Osteoblast (primary cell): ENCODE results near the gene SNX18. TPM values are rescaled to one million over a fixed set of nuclear protein-coding genes. Genes with fewer than 3 reads are reported as not detected.

Source experiments
- DNase-seq: peaks from one replicate; pipeline ENCODE4 v3.0.0; 2011; ENCODE audit warnings: low spot score, mixed read lengths; ENCODE audit not compliant: insufficient read length; ENCODE audit errors: missing footprints
- H2AFZ ChIP-seq: 2 replicates; pipeline ENCODE4 v1.6.0; 2011; ENCODE audit warnings: mild to moderate bottlenecking, low read length
- H3K27ac ChIP-seq: 2 replicates; pipeline ENCODE4 v1.5.1; 2011; ENCODE audit warnings: mild to moderate bottlenecking, low read depth, low read length, moderate library complexity
- H3K27me3 ChIP-seq: 2 replicates; pipeline ENCODE4 v1.6.0; 2012; ENCODE audit warnings: mild to moderate bottlenecking, control low read depth, inconsistent platforms, low read length, moderate library complexity; ENCODE audit not compliant: insufficient read depth
- H3K36me3 ChIP-seq: 2 replicates; pipeline ENCODE4 v1.5.1; 2011; ENCODE audit warnings: mild to moderate bottlenecking, low read length, control low read depth, moderate library complexity; ENCODE audit not compliant: insufficient read depth
- H3K4me1 ChIP-seq: 2 replicates; pipeline ENCODE4 v1.5.1; 2011; ENCODE audit warnings: mild to moderate bottlenecking, low read length, control low read depth, moderate library complexity; ENCODE audit not compliant: insufficient read depth
- H3K4me2 ChIP-seq: 2 replicates; pipeline ENCODE4 v1.6.0; 2011; ENCODE audit warnings: mild to moderate bottlenecking, low read length; ENCODE audit not compliant: insufficient read depth
- H3K4me3 ChIP-seq: fragments of 200-600 bp; sonication (generic); 3 replicates; pipeline ENCODE4 v1.5.1; 2012; ENCODE audit warnings: mild to moderate bottlenecking, low read length, inconsistent platforms; ENCODE audit not compliant: insufficient read depth
- H3K79me2 ChIP-seq: 2 replicates; pipeline ENCODE4 v1.6.0; 2012; ENCODE audit warnings: mild to moderate bottlenecking, low read length, control low read depth, inconsistent platforms; ENCODE audit not compliant: insufficient read depth
- H3K9me3 ChIP-seq: 2 replicates; pipeline ENCODE4 v1.5.1; 2011; ENCODE audit warnings: low read depth, low read length, control low read depth
- H4K20me1 ChIP-seq: 2 replicates; pipeline ENCODE4 v1.6.0; 2012; ENCODE audit warnings: mild to moderate bottlenecking, low read length, control low read depth; ENCODE audit not compliant: insufficient read depth
- CTCF ChIP-seq: IDR thresholded peaks from 2 replicates; pipeline ENCODE4 v1.5.1; 2011; ENCODE audit warnings: mild to moderate bottlenecking, low read depth, low read length, moderate library complexity; ENCODE audit errors: extremely low read depth
- total RNA-seq: library from RNA; depleted of rRNA; stranded (reverse); fragments of >200 nt; gene quantifications from 2 replicates; pipeline ENCODE4 v1.2.3, GENCODE V29; 2012

Gene SNX18
- total RNA-seq, 1 donor, result 86.5 TPM

GRCh38 chr5:54470677-54471076, 46.9 kb upstream of the SNX18 start:
- Histone ChIP-seq H3K36me3 (no peaks in the 10 kb centered on the region), H3K4me2 (peak overlapping the region; percentile 77), H3K27ac (peak overlapping the region; percentile 55), H3K4me1 (peaks cover 19% of the 10 kb centered on the region), H3K9me3 (no peaks in the 10 kb centered on the region), H3K27me3 (peaks cover 2% of the 10 kb centered on the region), H3K4me3 (peak overlapping the region; percentile 61), H3K79me2 (no peaks in the 10 kb centered on the region), H4K20me1 (no peaks in the 10 kb centered on the region), H2AFZ (no peak overlapping the region)
- peak; percentile 82 for DNase-seq
- no peak for TF ChIP-seq CTCF

GRCh38 chr5:54471398-54471797, 46.2 kb upstream of the SNX18 start:
- Histone ChIP-seq H3K27me3 (peaks cover 2% of the 10 kb centered on the region), H4K20me1 (no peaks in the 10 kb centered on the region), H3K27ac (no peak overlapping the region), H3K9me3 (no peaks in the 10 kb centered on the region), H3K4me2 (no peak overlapping the region), H2AFZ (no peak overlapping the region), H3K79me2 (no peaks in the 10 kb centered on the region), H3K36me3 (no peaks in the 10 kb centered on the region), H3K4me3 (no peak overlapping the region), H3K4me1 (peaks cover 19% of the 10 kb centered on the region)
- no peak for DNase-seq
- no peak for TF ChIP-seq CTCF

GRCh38 chr5:54476682-54477081, 40.9 kb upstream of the SNX18 start:
- Histone ChIP-seq H4K20me1 (no peaks in the 10 kb centered on the region), H3K79me2 (no peaks in the 10 kb centered on the region), H3K36me3 (no peaks in the 10 kb centered on the region), H2AFZ (no peak overlapping the region), H3K27me3 (peaks cover 10% of the 10 kb centered on the region), H3K4me3 (no peak overlapping the region), H3K4me1 (no peaks in the 10 kb centered on the region), H3K9me3 (no peaks in the 10 kb centered on the region), H3K4me2 (no peak overlapping the region), H3K27ac (no peak overlapping the region)
- no peak for TF ChIP-seq CTCF
- DNase-seq, result no peak

- no peak for DNase-seq
- no peaks in the 10 kb centered on the region for H4K20me1 ChIP-seq
These were observed 39.5 kb upstream of the SNX18 start for GRCh38 chr5:54477941-54478478.

More at GRCh38 chr5:54477941-54478478, 39.5 kb upstream of the SNX18 start:
- H3K4me1 ChIP-seq, result no peaks in the 10 kb centered on the region
- no peak overlapping the region for H3K4me2 ChIP-seq
- H2AFZ ChIP-seq, result no peak overlapping the region
- H3K27ac ChIP-seq, result no peak overlapping the region
- peaks cover 10% of the 10 kb centered on the region for H3K27me3 ChIP-seq
- no peak overlapping the region for H3K4me3 ChIP-seq
- no peak for TF ChIP-seq CTCF
- no peaks in the 10 kb centered on the region for H3K36me3 ChIP-seq
- no peaks in the 10 kb centered on the region for H3K79me2 ChIP-seq
- no peaks in the 10 kb centered on the region for H3K9me3 ChIP-seq
